ENCODE measurements around the gene MIPEP. TPM values are rescaled to one million over a fixed set of nuclear protein-coding genes. Genes with fewer than 3 reads are reported as not detected.

The MIPEP gene
- total RNA-seq, 1 experiment from 2014 or later: 24.7 TPM

- CTCF ChIA-PET: no interaction called here
- DNase-seq (ENCODE audit: unreplicated experiment): no peak
- intact Hi-C loops (cut with micrococcal nuclease): no loop called here
- POLR2A ChIA-PET: no interaction called here
- BruUV-seq (replicated peaks): no TSS peak
- H3K4me1 Mint-ChIP-seq (ENCODE audit: insufficient read depth, unreplicated experiment): no peaks in the 10 kb centered on the region
- peaks cover 7% of the 10 kb centered on the region for H3K36me3 Mint-ChIP-seq (ENCODE audit: insufficient read depth, unreplicated experiment)
- H3K9me3 Mint-ChIP-seq (ENCODE audit: unreplicated experiment): no peaks in the 10 kb centered on the region
- H3K27me3 Mint-ChIP-seq (ENCODE audit: insufficient read depth, unreplicated experiment): no peaks in the 10 kb centered on the region
- H3K27ac Mint-ChIP-seq (ENCODE audit: low read depth, unreplicated experiment): no peak overlapping the region
- no peak overlapping the region for H3K4me3 Mint-ChIP-seq (ENCODE audit: unreplicated experiment)
- TF ChIP-seq CTCF (IDR thresholded peaks at IDR 0.05; ENCODE audit: unreplicated experiment): no peak
Observed at GRCh38 chr13:23817830-23818229, 71.4 kb downstream of the MIPEP start.

GRCh38 chr13:23817136-23817535 lies 72.1 kb downstream of the MIPEP start:
- no peaks in the 10 kb centered on the region for H3K4me1 Mint-ChIP-seq (ENCODE audit: insufficient read depth, unreplicated experiment)
- TF ChIP-seq CTCF (IDR thresholded peaks at IDR 0.05; ENCODE audit: unreplicated experiment): no peak
- DNase-seq (ENCODE audit: unreplicated experiment): no peak
- no peak overlapping the region for H3K4me3 Mint-ChIP-seq (ENCODE audit: unreplicated experiment)
- ChIA-PET POLR2A (no interaction called here), CTCF (interaction anchor here (0.7 kb wide), 1 partner anchor 80 kb away, joined by 3 read pairs; no protein-coding TSS in a partner anchor)
- peaks cover 7% of the 10 kb centered on the region for H3K36me3 Mint-ChIP-seq (ENCODE audit: insufficient read depth, unreplicated experiment)
- H3K9me3 Mint-ChIP-seq (ENCODE audit: unreplicated experiment): no peaks in the 10 kb centered on the region
- H3K27me3 Mint-ChIP-seq (ENCODE audit: insufficient read depth, unreplicated experiment): no peaks in the 10 kb centered on the region
- intact Hi-C loops (cut with micrococcal nuclease): no loop called here
- BruUV-seq (replicated peaks): no TSS peak
- no peak overlapping the region for H3K27ac Mint-ChIP-seq (ENCODE audit: low read depth, unreplicated experiment)

- ChIA-PET POLR2A (no interaction called here), CTCF (no interaction called here)
- no peak for TF ChIP-seq CTCF (IDR thresholded peaks at IDR 0.05; ENCODE audit: unreplicated experiment)
- H3K36me3 Mint-ChIP-seq (ENCODE audit: insufficient read depth, unreplicated experiment): no peaks in the 10 kb centered on the region
- no peaks in the 10 kb centered on the region for H3K4me1 Mint-ChIP-seq (ENCODE audit: insufficient read depth, unreplicated experiment)
- intact Hi-C loops (cut with micrococcal nuclease): no loop called here
- no peaks in the 10 kb centered on the region for H3K27me3 Mint-ChIP-seq (ENCODE audit: insufficient read depth, unreplicated experiment)
- H3K9me3 Mint-ChIP-seq (ENCODE audit: unreplicated experiment): no peaks in the 10 kb centered on the region
- no peak for DNase-seq (ENCODE audit: unreplicated experiment)
- no peak overlapping the region for H3K4me3 Mint-ChIP-seq (ENCODE audit: unreplicated experiment)
- H3K27ac Mint-ChIP-seq (ENCODE audit: low read depth, unreplicated experiment): no peak overlapping the region
- no TSS peak for BruUV-seq (replicated peaks)
Observed at GRCh38 chr13:23813635-23814034, 75.6 kb downstream of the MIPEP start.

GRCh38 chr13:23811366-23812062 lies 77.7 kb downstream of the MIPEP start:
- no peak for DNase-seq (ENCODE audit: unreplicated experiment)
- intact Hi-C loops (cut with micrococcal nuclease): no loop called here
- Mint-ChIP-seq H3K36me3 (ENCODE audit: insufficient read depth, unreplicated experiment) (peaks cover 7% of the 10 kb centered on the region), H3K27me3 (ENCODE audit: insufficient read depth, unreplicated experiment) (no peaks in the 10 kb centered on the region), H3K9me3 (ENCODE audit: unreplicated experiment) (no peaks in the 10 kb centered on the region), H3K4me1 (ENCODE audit: insufficient read depth, unreplicated experiment) (no peaks in the 10 kb centered on the region), H3K4me3 (ENCODE audit: unreplicated experiment) (no peak overlapping the region), H3K27ac (ENCODE audit: low read depth, unreplicated experiment) (no peak overlapping the region)
- BruUV-seq (replicated peaks): no TSS peak
- POLR2A ChIA-PET: interaction anchor here (1.0 kb wide), 1 partner anchor 39 kb away, joined by 3 read pairs; no protein-coding TSS in a partner anchor
- CTCF ChIA-PET: interaction anchor here (0.6 kb wide), 1 partner anchor 207 kb away, joined by 3 read pairs; no protein-coding TSS in a partner anchor
- no peak for TF ChIP-seq CTCF (IDR thresholded peaks at IDR 0.05; ENCODE audit: unreplicated experiment)
